DOHH2 (cell line): ENCODE results near the gene RAPGEF1.

Source experiments
- H3F3A ChIP-seq: fragments of 200-600 bp; sonication (generic), shearing (Covaris generic); 2 replicates; pipeline ENCODE4 v1.6.0; 2016; ENCODE audit warnings: antibody characterized with exemption, mild to moderate bottlenecking; ENCODE audit not compliant: control insufficient read depth, insufficient read depth
- H3K27ac ChIP-seq: fragments of 200-600 bp; sonication (generic); 2 replicates; pipeline ENCODE4 v1.5.1; 2014; ENCODE audit warnings: low read depth, mild to moderate bottlenecking, low read length, moderate library complexity
- H3K27me3 ChIP-seq: fragments of 200-600 bp; sonication (generic); 2 replicates; pipeline ENCODE4 v1.6.1; 2014; ENCODE audit warnings: mild to moderate bottlenecking, low read length, mixed read lengths; ENCODE audit not compliant: control insufficient read depth
- H3K36me3 ChIP-seq: fragments of 200-600 bp; sonication (generic); 2 replicates; pipeline ENCODE4 v1.6.1; 2014; ENCODE audit warnings: mild to moderate bottlenecking, low read length, moderate library complexity, mixed read lengths; ENCODE audit not compliant: control insufficient read depth
- H3K4me1 ChIP-seq: fragments of 200-600 bp; sonication (generic); 2 replicates; pipeline ENCODE4 v1.6.1; 2014; ENCODE audit warnings: mild to moderate bottlenecking, low read length, mixed read lengths; ENCODE audit not compliant: control insufficient read depth
- H3K4me2 ChIP-seq: fragments of 200-600 bp; sonication (generic); 2 replicates; pipeline ENCODE4 v1.6.0; 2014; ENCODE audit warnings: mild to moderate bottlenecking, low read length, moderate library complexity
- H3K4me3 ChIP-seq: fragments of 200-600 bp; sonication (generic); 2 replicates; pipeline ENCODE4 v1.5.1; 2014; ENCODE audit warnings: mild to moderate bottlenecking, low read length, mixed read lengths
- H3K79me2 ChIP-seq: fragments of 200-600 bp; sonication (generic); 2 replicates; pipeline ENCODE4 v1.6.1; 2014; ENCODE audit warnings: mild to moderate bottlenecking, low read length, mixed read lengths; ENCODE audit not compliant: control insufficient read depth
- H3K9me2 ChIP-seq: fragments of 200-600 bp; sonication (generic); replicated peaks from 2 replicates; pipeline ENCODE4 v1.6.1; 2014; ENCODE audit warnings: mild to moderate bottlenecking, low read length, mixed read lengths; ENCODE audit not compliant: control insufficient read depth
- H3K9me3 ChIP-seq: fragments of 200-600 bp; sonication (generic); 2 replicates; pipeline ENCODE4 v1.6.1; 2014; ENCODE audit warnings: antibody characterized with exemption, low read length, mixed read lengths; ENCODE audit not compliant: control insufficient read depth, insufficient read depth
- H4K20me1 ChIP-seq: fragments of 200-600 bp; sonication (generic); 2 replicates; pipeline ENCODE4 v1.6.0; 2014; ENCODE audit warnings: low read depth, mild to moderate bottlenecking, antibody characterized with exemption, low read length, moderate library complexity; ENCODE audit not compliant: control insufficient read depth, insufficient read depth
- EZH2phosphoT487 ChIP-seq: fragments of 200-600 bp; sonication (generic); IDR thresholded peaks from 2 replicates; pipeline ENCODE4 v1.6.1; 2017; ENCODE audit warnings: borderline replicate concordance, mild to moderate bottlenecking, antibody characterized with exemption, low read length, moderate library complexity, mixed read lengths
- TF ChIP-seq, protein P1 (sequence below): fragments of 200-600 bp; sonication (generic); IDR thresholded peaks from one replicate; pipeline ENCODE4 v1.5.1; 2014; ENCODE audit warnings: antibody characterized with exemption, mild to moderate bottlenecking, low read depth, low read length; ENCODE audit not compliant: poor library complexity, severe bottlenecking

The RAPGEF1 gene

GRCh38 chr9:131590907-131591844, 148.7 kb downstream of the RAPGEF1 start:
- TF ChIP-seq, protein P1, sequence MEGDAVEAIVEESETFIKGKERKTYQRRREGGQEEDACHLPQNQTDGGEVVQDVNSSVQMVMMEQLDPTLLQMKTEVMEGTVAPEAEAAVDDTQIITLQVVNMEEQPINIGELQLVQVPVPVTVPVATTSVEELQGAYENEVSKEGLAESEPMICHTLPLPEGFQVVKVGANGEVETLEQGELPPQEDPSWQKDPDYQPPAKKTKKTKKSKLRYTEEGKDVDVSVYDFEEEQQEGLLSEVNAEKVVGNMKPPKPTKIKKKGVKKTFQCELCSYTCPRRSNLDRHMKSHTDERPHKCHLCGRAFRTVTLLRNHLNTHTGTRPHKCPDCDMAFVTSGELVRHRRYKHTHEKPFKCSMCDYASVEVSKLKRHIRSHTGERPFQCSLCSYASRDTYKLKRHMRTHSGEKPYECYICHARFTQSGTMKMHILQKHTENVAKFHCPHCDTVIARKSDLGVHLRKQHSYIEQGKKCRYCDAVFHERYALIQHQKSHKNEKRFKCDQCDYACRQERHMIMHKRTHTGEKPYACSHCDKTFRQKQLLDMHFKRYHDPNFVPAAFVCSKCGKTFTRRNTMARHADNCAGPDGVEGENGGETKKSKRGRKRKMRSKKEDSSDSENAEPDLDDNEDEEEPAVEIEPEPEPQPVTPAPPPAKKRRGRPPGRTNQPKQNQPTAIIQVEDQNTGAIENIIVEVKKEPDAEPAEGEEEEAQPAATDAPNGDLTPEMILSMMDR: peak; percentile 86
- TF ChIP-seq EZH2phosphoT487: no peak
- Histone ChIP-seq H3K79me2 (no peaks in the 10 kb centered on the region), H3K4me1 (no peaks in the 10 kb centered on the region), H3F3A (no peaks in the 10 kb centered on the region), H3K27ac (no peak overlapping the region), H3K4me3 (no peak overlapping the region), H3K36me3 (peaks cover 57% of the 10 kb centered on the region), H3K27me3 (no peaks in the 10 kb centered on the region), H4K20me1 (peaks cover 3% of the 10 kb centered on the region; the same call in 1 of the 2 replicates), H3K9me3 (no peaks in the 10 kb centered on the region), H3K4me2 (no peak overlapping the region), H3K9me2 (no peaks in the 10 kb centered on the region)

DNA sequence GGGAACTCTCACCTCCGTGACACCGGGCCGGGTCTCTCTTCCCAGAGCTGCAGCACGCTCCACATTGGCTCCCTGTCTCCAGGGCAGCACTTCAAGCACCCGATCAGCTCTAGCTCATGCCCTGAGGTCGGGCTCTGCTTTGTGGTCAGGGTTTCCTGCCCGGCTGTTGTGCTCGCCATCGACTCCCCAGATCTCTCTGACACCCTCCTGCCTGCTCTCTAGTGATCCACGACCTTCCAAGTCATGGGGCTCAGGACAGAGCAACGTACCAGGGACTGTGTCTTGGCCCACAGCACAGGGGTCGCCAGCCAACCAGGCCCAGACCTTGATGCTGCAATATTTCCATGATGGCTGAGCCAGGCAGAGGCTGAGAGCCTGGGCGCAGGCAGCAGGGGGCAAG, 149.4 kb downstream of the RAPGEF1 start:
- Histone ChIP-seq H3K4me3 (no peak overlapping the region), H3K36me3 (peaks cover 52% of the 10 kb centered on the region), H3K9me3 (no peaks in the 10 kb centered on the region), H3K27me3 (no peaks in the 10 kb centered on the region), H4K20me1 (peaks cover 3% of the 10 kb centered on the region; the same call in 1 of the 2 replicates), H3K79me2 (no peaks in the 10 kb centered on the region), H3K4me2 (no peak overlapping the region), H3K27ac (no peak overlapping the region), H3K4me1 (peaks cover 5% of the 10 kb centered on the region), H3K9me2 (no peaks in the 10 kb centered on the region), H3F3A (no peaks in the 10 kb centered on the region)
- TF ChIP-seq EZH2phosphoT487: no peak
- TF ChIP-seq, protein P1: no peak

DNA sequence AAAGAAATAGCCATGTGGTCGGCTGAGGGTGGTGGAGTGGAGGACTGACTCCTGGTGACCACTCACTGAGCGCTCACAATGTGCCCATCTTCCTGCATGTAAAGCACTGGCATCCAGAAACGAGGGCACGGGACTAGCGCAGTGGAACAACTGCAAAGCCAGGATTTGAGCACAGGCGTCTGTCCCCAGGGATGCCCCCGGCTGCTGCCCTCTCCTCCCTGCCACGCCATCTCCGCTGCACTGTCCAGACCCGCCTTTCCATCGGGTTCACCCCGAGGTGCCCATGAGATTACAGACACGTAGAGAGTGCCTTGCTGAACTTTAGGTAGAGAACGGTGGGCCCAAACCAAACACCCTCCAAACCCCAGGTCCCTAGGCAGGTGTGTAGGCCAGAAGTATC, 149.9 kb downstream of the RAPGEF1 start:
- no peaks in the 10 kb centered on the region for H3F3A ChIP-seq
- H3K27me3 ChIP-seq: no peaks in the 10 kb centered on the region
- no peaks in the 10 kb centered on the region for H3K9me3 ChIP-seq
- no peak overlapping the region for H3K4me2 ChIP-seq
- no peak overlapping the region for H3K4me3 ChIP-seq
- H4K20me1 ChIP-seq: peaks cover 3% of the 10 kb centered on the region; the same call in 1 of the 2 replicates
- H3K27ac ChIP-seq: no peak overlapping the region
- TF ChIP-seq, protein P1: no peak
- peaks cover 52% of the 10 kb centered on the region for H3K36me3 ChIP-seq
- H3K79me2 ChIP-seq: no peaks in the 10 kb centered on the region
- H3K4me1 ChIP-seq: peaks cover 10% of the 10 kb centered on the region
- no peaks in the 10 kb centered on the region for H3K9me2 ChIP-seq
